Measurements from ENCODE around the gene ELAVL4.

The ELAVL4 gene

DNA sequence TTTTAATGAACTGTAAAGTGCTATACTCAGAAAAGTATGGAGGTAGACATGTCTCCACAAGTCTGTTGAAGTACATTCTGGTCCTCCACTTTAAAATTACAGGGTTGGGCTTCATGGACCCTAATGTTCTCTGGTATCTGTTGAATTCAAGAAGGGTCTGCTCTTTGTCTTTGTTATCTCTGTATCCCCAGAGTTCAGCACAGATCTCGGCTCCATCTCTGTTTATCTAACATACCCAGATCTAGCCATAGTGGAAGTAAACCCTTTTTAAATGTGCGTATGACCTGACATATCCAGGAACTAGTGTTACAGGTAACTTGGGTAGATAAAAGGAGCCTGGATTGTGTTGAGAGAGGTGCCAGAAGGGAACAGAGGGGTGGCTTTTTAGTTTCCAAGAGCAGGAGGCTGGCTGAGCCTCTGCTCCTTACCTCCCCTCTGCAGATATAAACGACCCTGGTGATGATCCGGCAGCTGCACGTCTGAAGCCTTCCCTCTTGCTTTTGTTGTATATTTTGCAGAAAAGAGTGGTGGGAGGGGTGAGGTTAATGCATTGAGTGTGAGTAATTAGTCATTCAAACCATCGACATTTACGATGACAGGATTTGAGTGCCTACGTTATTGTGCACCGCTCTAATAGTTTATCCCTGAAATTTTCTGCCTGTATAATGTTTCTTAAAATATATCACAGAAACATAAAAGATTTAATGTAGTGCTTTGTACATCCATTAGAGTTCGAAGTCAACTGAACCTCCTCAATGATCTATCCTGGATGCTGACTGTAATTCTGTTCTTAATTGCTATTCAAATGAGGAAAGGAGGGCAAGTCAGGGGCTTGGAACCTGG lies 30.8 kb downstream of the ELAVL4 start:
- TF ChIP-seq, protein P1, sequence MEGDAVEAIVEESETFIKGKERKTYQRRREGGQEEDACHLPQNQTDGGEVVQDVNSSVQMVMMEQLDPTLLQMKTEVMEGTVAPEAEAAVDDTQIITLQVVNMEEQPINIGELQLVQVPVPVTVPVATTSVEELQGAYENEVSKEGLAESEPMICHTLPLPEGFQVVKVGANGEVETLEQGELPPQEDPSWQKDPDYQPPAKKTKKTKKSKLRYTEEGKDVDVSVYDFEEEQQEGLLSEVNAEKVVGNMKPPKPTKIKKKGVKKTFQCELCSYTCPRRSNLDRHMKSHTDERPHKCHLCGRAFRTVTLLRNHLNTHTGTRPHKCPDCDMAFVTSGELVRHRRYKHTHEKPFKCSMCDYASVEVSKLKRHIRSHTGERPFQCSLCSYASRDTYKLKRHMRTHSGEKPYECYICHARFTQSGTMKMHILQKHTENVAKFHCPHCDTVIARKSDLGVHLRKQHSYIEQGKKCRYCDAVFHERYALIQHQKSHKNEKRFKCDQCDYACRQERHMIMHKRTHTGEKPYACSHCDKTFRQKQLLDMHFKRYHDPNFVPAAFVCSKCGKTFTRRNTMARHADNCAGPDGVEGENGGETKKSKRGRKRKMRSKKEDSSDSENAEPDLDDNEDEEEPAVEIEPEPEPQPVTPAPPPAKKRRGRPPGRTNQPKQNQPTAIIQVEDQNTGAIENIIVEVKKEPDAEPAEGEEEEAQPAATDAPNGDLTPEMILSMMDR (IDR thresholded peaks at IDR 0.05; ENCODE audit: borderline replicate concordance, extremely low read depth, low read length, poor library complexity, severe bottlenecking), result no peak
- TF ChIP-seq EZH2 (IDR thresholded peaks at IDR 0.05; ENCODE audit: borderline replicate concordance, low read depth, low read length, severe bottlenecking), result no peak

DNA sequence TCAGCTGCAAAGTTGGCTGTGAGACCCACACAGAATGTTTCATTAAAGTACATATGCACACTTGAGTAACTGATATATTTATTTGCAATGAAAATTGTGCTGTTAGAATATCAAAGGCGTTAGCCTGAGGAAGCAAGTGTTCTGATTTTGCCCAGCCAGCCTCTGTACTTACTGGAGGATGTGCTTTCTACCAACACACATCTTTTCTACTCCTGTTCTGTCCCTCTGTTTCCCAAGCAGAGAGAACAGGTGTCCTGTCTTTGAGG lies 31.4 kb downstream of the ELAVL4 start:
- H3K9ac ChIP-seq (ENCODE audit: low read depth, low read length), result no peak overlapping the region
- H2AFZ ChIP-seq (ENCODE audit: low read depth, low read length), result no peak overlapping the region
- no peak overlapping the region for H3K4me3 ChIP-seq (ENCODE audit: low read depth in 1 of 2, low read length in 2 of 2)
- peaks cover 7% of the 10 kb centered on the region for H3K27me3 ChIP-seq (ENCODE audit: insufficient read depth, low read length, poor library complexity)
- H3K4me2 ChIP-seq (ENCODE audit: insufficient read depth, low read length), result no peak overlapping the region
- no peaks in the 10 kb centered on the region for H3K79me2 ChIP-seq (ENCODE audit: insufficient read depth, low read length)
- ATAC-seq (ENCODE audit: insufficient read depth, low read depth), result no peak
- H3K36me3 ChIP-seq (ENCODE audit: insufficient read depth, low read length), result no peaks in the 10 kb centered on the region
- TF ChIP-seq, protein P1 (IDR thresholded peaks at IDR 0.05; ENCODE audit: borderline replicate concordance, extremely low read depth, low read length, poor library complexity, severe bottlenecking), result no peak
- no peak for TF ChIP-seq EZH2 (IDR thresholded peaks at IDR 0.05; ENCODE audit: borderline replicate concordance, low read depth, low read length, severe bottlenecking)
- no peaks in the 10 kb centered on the region for H4K20me1 ChIP-seq (ENCODE audit: insufficient read depth, low read length)
- DNase-seq, result no peak
- H3K4me1 ChIP-seq (ENCODE audit: insufficient read depth, low read length), result no peaks in the 10 kb centered on the region
- no peak overlapping the region for H3K27ac ChIP-seq (ENCODE audit: low read length)
- no peaks in the 10 kb centered on the region for H3K9me3 ChIP-seq (ENCODE audit: insufficient read depth, low read length, severe bottlenecking)

More for the DNA sequence above, 30.8 kb downstream of the ELAVL4 start:
- H2AFZ ChIP-seq (ENCODE audit: low read depth, low read length), result no peak overlapping the region
- no peak overlapping the region for H3K4me2 ChIP-seq (ENCODE audit: insufficient read depth, low read length)
- H3K9ac ChIP-seq (ENCODE audit: low read depth, low read length), result no peak overlapping the region
- peaks cover 4% of the 10 kb centered on the region for H3K27me3 ChIP-seq (ENCODE audit: insufficient read depth, low read length, poor library complexity)
- no peaks in the 10 kb centered on the region for H3K36me3 ChIP-seq (ENCODE audit: insufficient read depth, low read length)
- DNase-seq (no peak), ATAC-seq (ENCODE audit: insufficient read depth, low read depth) (no peak)
- H3K4me3 ChIP-seq (ENCODE audit: low read depth in 1 of 2, low read length in 2 of 2), result no peak overlapping the region
- no peaks in the 10 kb centered on the region for H3K4me1 ChIP-seq (ENCODE audit: insufficient read depth, low read length)
- no peaks in the 10 kb centered on the region for H3K79me2 ChIP-seq (ENCODE audit: insufficient read depth, low read length)
- H4K20me1 ChIP-seq (ENCODE audit: insufficient read depth, low read length), result no peaks in the 10 kb centered on the region
- no peaks in the 10 kb centered on the region for H3K9me3 ChIP-seq (ENCODE audit: insufficient read depth, low read length, severe bottlenecking)
- no peak overlapping the region for H3K27ac ChIP-seq (ENCODE audit: low read length)

DNA sequence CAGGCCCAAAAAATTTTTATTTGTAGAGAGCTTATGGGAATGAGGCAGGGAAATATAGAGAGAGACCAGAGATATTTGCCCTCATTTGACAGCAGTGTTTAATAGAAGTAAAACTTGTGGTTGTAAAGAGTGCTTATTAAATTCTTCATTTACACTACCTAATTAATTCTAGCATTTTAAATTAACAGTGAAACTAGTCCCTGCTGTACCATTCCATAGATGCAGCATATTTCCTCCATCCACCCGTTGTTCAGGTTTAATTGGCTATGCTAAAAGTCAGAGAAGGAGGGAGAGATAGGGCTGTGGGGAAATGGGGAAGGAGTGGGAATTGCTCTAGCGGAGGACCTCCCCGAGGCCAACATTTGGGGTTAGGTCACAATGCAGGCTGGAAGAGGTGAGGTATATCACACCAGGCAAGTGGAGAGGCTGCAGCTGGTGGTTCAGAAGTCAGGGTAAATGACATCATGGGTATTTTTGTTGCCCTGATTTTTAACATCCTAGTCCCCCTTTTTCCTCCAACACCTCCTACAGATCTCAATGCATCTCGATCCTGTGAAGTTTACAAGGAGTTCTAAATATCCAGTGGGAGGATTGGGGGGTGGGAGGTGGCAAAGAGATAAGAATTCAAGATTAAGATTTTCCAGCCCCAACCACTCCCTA lies 38.6 kb downstream of the ELAVL4 start:
- Histone ChIP-seq H2AFZ (ENCODE audit: low read depth, low read length) (no peak overlapping the region), H3K9me3 (ENCODE audit: insufficient read depth, low read length, severe bottlenecking) (no peaks in the 10 kb centered on the region), H3K36me3 (ENCODE audit: insufficient read depth, low read length) (no peaks in the 10 kb centered on the region), H3K27me3 (ENCODE audit: insufficient read depth, low read length, poor library complexity) (peaks cover 15% of the 10 kb centered on the region), H3K4me1 (ENCODE audit: insufficient read depth, low read length) (no peaks in the 10 kb centered on the region), H3K79me2 (ENCODE audit: insufficient read depth, low read length) (no peaks in the 10 kb centered on the region), H4K20me1 (ENCODE audit: insufficient read depth, low read length) (no peaks in the 10 kb centered on the region), H3K27ac (ENCODE audit: low read length) (no peak overlapping the region), H3K4me2 (ENCODE audit: insufficient read depth, low read length) (no peak overlapping the region), H3K4me3 (ENCODE audit: low read depth in 1 of 2, low read length in 2 of 2) (no peak overlapping the region), H3K9ac (ENCODE audit: low read depth, low read length) (no peak overlapping the region)
- DNase-seq (no peak), ATAC-seq (ENCODE audit: insufficient read depth, low read depth) (no peak)
- TF ChIP-seq, protein P1 (IDR thresholded peaks at IDR 0.05; ENCODE audit: borderline replicate concordance, extremely low read depth, low read length, poor library complexity, severe bottlenecking), result no peak
- TF ChIP-seq EZH2 (IDR thresholded peaks at IDR 0.05; ENCODE audit: borderline replicate concordance, low read depth, low read length, severe bottlenecking), result no peak
